ENCODE measurements around the gene ASPSCR1. TPM values are rescaled to one million over a fixed set of nuclear protein-coding genes. Genes with fewer than 3 reads are reported as not detected.

ASPSCR1 gene
- total and polyA plus RNA-seq, 2 of the 4 experiments (the other 2 are of a cell fraction): 7.2 to 17.2 TPM

GRCh38 chr17:82049106-82049505, 71.7 kb downstream of the ASPSCR1 start:
- POLR2A ChIA-PET (ENCODE audit: unreplicated experiment): no interaction called here
- no peak overlapping the region for H2AFZ ChIP-seq (replicated peaks; ENCODE audit: low read length, poor library complexity)
- no peak overlapping the region for H3K27ac ChIP-seq (ENCODE audit: insufficient read depth, low read length)
- 100% methylated on average over 2 of the region's 8 CpGs; no CpG with 5 or more reads in 1 of the 2 experiments for WGBS, 2 experiments (ENCODE audit: extremely low coverage in 2 of 2, insufficient read length in 1 of 2)
- no peak overlapping the region for H4K8ac ChIP-seq (ENCODE audit: low read depth in 2 of 2, low read length in 2 of 2)
- DNase-seq: no peak
- peaks cover 10 to 37% of the 10 kb centered on the region in 2 experiments for H3K79me1 ChIP-seq (ENCODE audit: low read depth in 1 of 2, low read length in 2 of 2)
- H2AK5ac ChIP-seq (ENCODE audit: low read depth, low read length): no peak overlapping the region
- H3K9me3 ChIP-seq (ENCODE audit: control insufficient read depth, insufficient read depth, low read length): no peaks in the 10 kb centered on the region
- H3K36me3 ChIP-seq (ENCODE audit: control insufficient read depth, insufficient read depth, low read length): peaks cover 36% of the 10 kb centered on the region
- no peak overlapping the region for H2BK120ac ChIP-seq (ENCODE audit: low read depth, low read length)
- H3K9me1 ChIP-seq (ENCODE audit: insufficient read depth, low read length): peaks cover 7% of the 10 kb centered on the region
- no peak overlapping the region for H2BK15ac ChIP-seq (ENCODE audit: low read depth, low read length)
- no peak overlapping the region for H3K4me2 ChIP-seq (ENCODE audit: low read depth, low read length)
- H3K27me3 ChIP-seq (ENCODE audit: control insufficient read depth, insufficient read depth, low read length): no peaks in the 10 kb centered on the region
- H3K14ac ChIP-seq (replicated peaks; ENCODE audit: low read depth, low read length): no peak overlapping the region
- H2BK20ac ChIP-seq (ENCODE audit: low read depth, low read length): no peak overlapping the region
- no peak overlapping the region for H4K5ac ChIP-seq (ENCODE audit: low read depth, low read length)
- H3K18ac ChIP-seq (ENCODE audit: low read depth, low read length): no peak overlapping the region
- TF ChIP-seq POLR2A (IDR thresholded peaks at IDR 0.05; ENCODE audit: low read depth, low read length) (no peak), NFE2L2 (IDR thresholded peaks at IDR 0.05; ENCODE audit: low read depth, low read length) (no peak), MAFK (IDR thresholded peaks at IDR 0.05; ENCODE audit: low read depth, low read length) (no peak), MAZ (IDR thresholded peaks at IDR 0.05; ENCODE audit: borderline replicate concordance, low read depth, low read length) (no peak), CTCF (conservative IDR thresholded peaks at IDR 0.05; ENCODE audit: low read depth, low read length) (no peak), ELK1 (IDR thresholded peaks at IDR 0.05; ENCODE audit: borderline replicate concordance, low read depth, low read length) (no peak), RAD21 (IDR thresholded peaks at IDR 0.05; ENCODE audit: low read length) (no peak), BHLHE40 (IDR thresholded peaks at IDR 0.05; ENCODE audit: low read depth, low read length) (no peak), CEBPB (IDR thresholded peaks at IDR 0.05; ENCODE audit: low read depth, low read length) (no peak), SMC3 (IDR thresholded peaks at IDR 0.05; ENCODE audit: low read depth, low read length) (no peak), USF2 (IDR thresholded peaks at IDR 0.05; ENCODE audit: low read depth, low read length) (no peak), CHD1 (IDR thresholded peaks at IDR 0.05; ENCODE audit: low read depth, low read length) (no peak)
- no peak for ATAC-seq (ENCODE audit: low read depth)
- H2AK9ac ChIP-seq (replicated peaks; ENCODE audit: low read depth, low read length, poor library complexity): no peak overlapping the region
- in situ Hi-C loops (cut with MboI; ENCODE audit: low sequenced_read_pairs): no loop called here
- no peak overlapping the region for H3K23ac ChIP-seq (ENCODE audit: low read depth, low read length)
- peaks cover 18% of the 10 kb centered on the region for H3K4me1 ChIP-seq (ENCODE audit: control insufficient read depth, insufficient read depth, low read length)
- no peak overlapping the region for H3K9ac ChIP-seq (ENCODE audit: low read depth, low read length)
- CTCF ChIA-PET: no interaction called here
- H4K91ac ChIP-seq (ENCODE audit: insufficient read depth, low read depth, low read length): no peak overlapping the region
- no TSS peak for BruUV-seq (replicated peaks)
- H2BK5ac ChIP-seq (ENCODE audit: low read depth, low read length, poor library complexity, severe bottlenecking): no peak overlapping the region
- intact Hi-C loops (cut with micrococcal nuclease): no loop called here
- H3K4ac ChIP-seq (ENCODE audit: low read depth, low read length): no peak overlapping the region
- peaks cover 7% of the 10 kb centered on the region for H4K20me1 ChIP-seq (ENCODE audit: insufficient read depth, low read length)
- H3K56ac ChIP-seq (ENCODE audit: extremely low read depth, insufficient read depth, low read length): no peak overlapping the region
- no peak overlapping the region for H3K4me3 ChIP-seq (ENCODE audit: insufficient read depth, low read depth, low read length)
- dilution Hi-C loops (cut with HindIII; ENCODE audit: low sequenced_read_pairs, unreplicated experiment): no loop called here
